Measurements from ENCODE around the gene LMAN2.

The LMAN2 gene

GRCh38 chr5:177354711-177355110, 3.2 kb upstream of the LMAN2 start:
- Histone ChIP-seq H3K4me1 (peaks cover 2% of the 10 kb centered on the region; the same call in 1 of the 2 replicates), H3K27me3 (no peaks in the 10 kb centered on the region), H3K4me3 (ENCODE audit: low read depth, low read length) (no peak overlapping the region), H3K9me3 (no peaks in the 10 kb centered on the region; the same call in 1 of the 2 replicates), H3K36me3 (peaks cover 5% of the 10 kb centered on the region; the same call in 1 of the 2 replicates)
- no peak for TF ChIP-seq CTCF (IDR thresholded peaks at IDR 0.05; ENCODE audit: low read depth, low read length)
- DNase-seq: no peak

- TF ChIP-seq CTCF (IDR thresholded peaks at IDR 0.05; ENCODE audit: low read depth, low read length): no peak
- peaks cover 6% of the 10 kb centered on the region; the same call in 1 of the 2 replicates for H3K36me3 ChIP-seq
- H3K27me3 ChIP-seq: no peaks in the 10 kb centered on the region
- no peaks in the 10 kb centered on the region; the same call in 1 of the 2 replicates for H3K9me3 ChIP-seq
- no peak for DNase-seq
- peaks cover 2% of the 10 kb centered on the region; the same call in 1 of the 2 replicates for H3K4me1 ChIP-seq
- H3K4me3 ChIP-seq (ENCODE audit: low read depth, low read length): no peak overlapping the region
Observed at GRCh38 chr5:177354256-177354655, 2.8 kb upstream of the LMAN2 start.

- H3K9me3 ChIP-seq: no peaks in the 10 kb centered on the region; the same call in 1 of the 2 replicates
- no peaks in the 10 kb centered on the region for H3K27me3 ChIP-seq
- H3K4me1 ChIP-seq: peaks cover 2% of the 10 kb centered on the region; the same call in 1 of the 2 replicates
- no peak for TF ChIP-seq CTCF (IDR thresholded peaks at IDR 0.05; ENCODE audit: low read depth, low read length)
- no peak overlapping the region for H3K4me3 ChIP-seq (ENCODE audit: low read depth, low read length)
- H3K36me3 ChIP-seq: peaks cover 6% of the 10 kb centered on the region; the same call in 1 of the 2 replicates
- DNase-seq: no peak
Observed at GRCh38 chr5:177353093-177353492, 1.6 kb upstream of the LMAN2 start.

- no peaks in the 10 kb centered on the region; the same call in 1 of the 2 replicates for H3K9me3 ChIP-seq
Observed at GRCh38 chr5:177350776-177351391, 584 bp downstream of the LMAN2 start.

GRCh38 chr5:177349762-177350161, 1.7 kb downstream of the LMAN2 start:
- no peak for DNase-seq
- Histone ChIP-seq H3K27me3 (no peaks in the 10 kb centered on the region), H3K9me3 (no peaks in the 10 kb centered on the region), H3K4me3 (ENCODE audit: low read depth, low read length) (no peak overlapping the region), H3K4me1 (peaks cover 2% of the 10 kb centered on the region), H3K36me3 (peaks cover 21% of the 10 kb centered on the region; the same call in 1 of the 2 replicates)
- no peak for TF ChIP-seq CTCF (IDR thresholded peaks at IDR 0.05; ENCODE audit: low read depth, low read length)

More at GRCh38 chr5:177350776-177351391, 584 bp downstream of the LMAN2 start:
- H3K4me3 ChIP-seq (ENCODE audit: low read depth, low read length): peak overlapping the region; percentile 97
- H3K27me3 ChIP-seq: no peaks in the 10 kb centered on the region
- no peak for DNase-seq
- peaks cover 2% of the 10 kb centered on the region for H3K4me1 ChIP-seq
- no peak for TF ChIP-seq CTCF (IDR thresholded peaks at IDR 0.05; ENCODE audit: low read depth, low read length)
- peaks cover 18% of the 10 kb centered on the region; the same call in 1 of the 2 replicates for H3K36me3 ChIP-seq

GRCh38 chr5:177349362-177349647, 2.2 kb downstream of the LMAN2 start:
- Histone ChIP-seq H3K4me1 (peaks cover 2% of the 10 kb centered on the region), H3K4me3 (ENCODE audit: low read depth, low read length) (no peak overlapping the region), H3K36me3 (peaks cover 25% of the 10 kb centered on the region; the same call in 1 of the 2 replicates), H3K27me3 (no peaks in the 10 kb centered on the region), H3K9me3 (no peaks in the 10 kb centered on the region)
- no peak for DNase-seq
- TF ChIP-seq CTCF (IDR thresholded peaks at IDR 0.05; ENCODE audit: low read depth, low read length): no peak
